Right lobe of liver (tissue), 6 donors: Measurements from ENCODE around the gene DLG4. TPM values are rescaled to one million over a fixed set of nuclear protein-coding genes. Genes with fewer than 3 reads are reported as not detected.

Source experiments
- ATAC-seq, 4 donors: fragments of 200-7000 bp; cut with Tn5 transposase; one replicate each; pipeline ENCODE4 v1.9.1; 2020; ENCODE audit warnings: mild to moderate bottlenecking in 4 of 4, moderate library complexity in 4 of 4
- DNase-seq, 3 donors: peaks; one replicate each; pipeline ENCODE4 v3.0.0-alpha.2; 2020
- H3K27ac ChIP-seq, 3 donors: fragments of 200-600 bp; one replicate each; pipeline ENCODE4 v1.8.0; 2022
- H3K27me3 ChIP-seq, 2 donors: fragments of 200-600 bp; one replicate each; pipeline ENCODE4 v1.8.0; 2022
- H3K36me3 ChIP-seq, 4 donors: fragments of 200-600 bp; sonication (generic) in 1 of 4; one replicate each; pipeline versions ENCODE4 v1.5.1 to v1.8.0; 2017 to 2022; ENCODE audit warnings: control low read depth in 1 of 4
- H3K4me1 ChIP-seq, 4 donors: fragments of 200-600 bp; sonication (generic) in 1 of 4; one replicate each; pipeline versions ENCODE4 v1.5.1 to v1.8.0; 2017 to 2022; ENCODE audit warnings: control low read depth in 1 of 4
- H3K4me3 ChIP-seq, 3 donors: fragments of 200-600 bp; one replicate each; pipeline ENCODE4 v1.8.0; 2022
- H3K9me3 ChIP-seq, 4 donors: fragments of 200-600 bp; sonication (generic) in 1 of 4; one replicate each; pipeline versions ENCODE4 v1.5.1 to v1.8.0; 2017 to 2022; ENCODE audit warnings: control low read depth in 1 of 4
- POLR2A ChIP-seq: fragments of 450-650 bp; IDR thresholded peaks from one replicate; pipeline ENCODE4 v1.6.1; 2017; ENCODE audit warnings: antibody characterized with exemption, mild to moderate bottlenecking
- whole genome bisulfite sequencing: methylation state at CpG from one replicate; pipeline ENCODE4 v1.1.6; 2018; ENCODE audit warnings: low coverage, low lambda C conversion rate; ENCODE audit not compliant: insufficient coverage; ENCODE audit errors: missing lambda C conversion rate; 5-methylcytosine and 5-hydroxymethylcytosine counted together
- intact Hi-C, 2 donors: fragments of 100-400 bp; cut with DNase I; formaldehyde crosslinking; loops; one replicate each; pipeline versions ENCODE4 v1.11.2 to v1.14.1; 2022
- total RNA-seq, 6 experiments: library from RNA; depleted of rRNA in 2 of 6; stranded (reverse); fragments of >200 nt in 2 of 6; fragmentation: NEBNext Ultra II Directional in 3 of 6; extraction: Animal tissue kit (Norgen Biotek cat#: 25700) in 3 of 6; gene quantifications; one replicate each; pipeline versions ENCODE4 v1.1.0 to v1.2.4, GENCODE V29; 2016 to 2023
- TF ChIP-seq, protein P1 (sequence below), 4 donors: fragments of 200-600 bp in 3 of 4; fragments of 450-650 bp in 1 of 4; IDR thresholded peaks; one replicate each; pipeline versions ENCODE4 v1.5.1 to v1.8.0; 2016 to 2022; ENCODE audit warnings: antibody characterized with exemption in 4 of 4, mild to moderate bottlenecking in 2 of 4
- donor health status: DM: no; HTN: yes; CAD: no.
- donor health status: DM: no; HTN: no; CAD: no.
- donor health status: DM: no; HTN: no; CAD: no.
- donor health status: DM: no; HTN: yes; CAD: no.
- donor health status: DM: no; HTN: yes; CAD: no.

The DLG4 gene
- total RNA-seq, 6 experiments from 2014 or later, result 3.0 to 6.4 (median 4.1) TPM

DNA sequence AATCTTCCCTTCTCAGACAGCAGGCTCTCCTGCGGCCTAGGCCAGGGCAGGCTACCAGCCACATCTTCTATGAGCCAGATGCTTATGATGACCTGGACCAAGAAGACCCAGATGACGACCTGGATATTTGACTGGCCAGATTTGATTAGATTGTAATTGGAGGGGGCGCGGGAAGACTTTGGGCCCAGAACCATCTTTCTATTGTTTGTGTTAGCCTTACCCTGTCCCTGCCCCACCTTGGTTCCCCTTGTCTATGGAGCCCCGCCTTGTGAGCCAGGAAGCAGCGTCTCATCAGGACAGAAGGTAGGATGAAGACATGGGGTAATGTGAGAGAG is 39.9 kb upstream of the DLG4 start:
- WGBS, result 76% methylated on average over 4 of the region's 6 CpGs
- Histone ChIP-seq H3K27me3 (no peaks in the 10 kb centered on the region), H3K9me3 (no peaks in the 10 kb centered on the region), H3K36me3 (peaks cover 0 to 26% (median 6%) of the 10 kb centered on the region in 4 donors), H3K4me1 (peaks cover 0 to 50% (median 13%) of the 10 kb centered on the region in 4 donors), H3K4me3 (peak overlapping the region; percentile 64 to 73 (median 66)), H3K27ac (peak overlapping the region; percentile 96 to 99 (median 98))
- TF ChIP-seq, protein P1, sequence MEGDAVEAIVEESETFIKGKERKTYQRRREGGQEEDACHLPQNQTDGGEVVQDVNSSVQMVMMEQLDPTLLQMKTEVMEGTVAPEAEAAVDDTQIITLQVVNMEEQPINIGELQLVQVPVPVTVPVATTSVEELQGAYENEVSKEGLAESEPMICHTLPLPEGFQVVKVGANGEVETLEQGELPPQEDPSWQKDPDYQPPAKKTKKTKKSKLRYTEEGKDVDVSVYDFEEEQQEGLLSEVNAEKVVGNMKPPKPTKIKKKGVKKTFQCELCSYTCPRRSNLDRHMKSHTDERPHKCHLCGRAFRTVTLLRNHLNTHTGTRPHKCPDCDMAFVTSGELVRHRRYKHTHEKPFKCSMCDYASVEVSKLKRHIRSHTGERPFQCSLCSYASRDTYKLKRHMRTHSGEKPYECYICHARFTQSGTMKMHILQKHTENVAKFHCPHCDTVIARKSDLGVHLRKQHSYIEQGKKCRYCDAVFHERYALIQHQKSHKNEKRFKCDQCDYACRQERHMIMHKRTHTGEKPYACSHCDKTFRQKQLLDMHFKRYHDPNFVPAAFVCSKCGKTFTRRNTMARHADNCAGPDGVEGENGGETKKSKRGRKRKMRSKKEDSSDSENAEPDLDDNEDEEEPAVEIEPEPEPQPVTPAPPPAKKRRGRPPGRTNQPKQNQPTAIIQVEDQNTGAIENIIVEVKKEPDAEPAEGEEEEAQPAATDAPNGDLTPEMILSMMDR (IDR thresholded peaks at IDR 0.05), result no peak
- no peak for TF ChIP-seq POLR2A
- intact Hi-C loops, result no loop called here
- peak in 2 of 4 donors; percentile 0 to 2 for ATAC-seq
- DNase-seq, result no peak

DNA sequence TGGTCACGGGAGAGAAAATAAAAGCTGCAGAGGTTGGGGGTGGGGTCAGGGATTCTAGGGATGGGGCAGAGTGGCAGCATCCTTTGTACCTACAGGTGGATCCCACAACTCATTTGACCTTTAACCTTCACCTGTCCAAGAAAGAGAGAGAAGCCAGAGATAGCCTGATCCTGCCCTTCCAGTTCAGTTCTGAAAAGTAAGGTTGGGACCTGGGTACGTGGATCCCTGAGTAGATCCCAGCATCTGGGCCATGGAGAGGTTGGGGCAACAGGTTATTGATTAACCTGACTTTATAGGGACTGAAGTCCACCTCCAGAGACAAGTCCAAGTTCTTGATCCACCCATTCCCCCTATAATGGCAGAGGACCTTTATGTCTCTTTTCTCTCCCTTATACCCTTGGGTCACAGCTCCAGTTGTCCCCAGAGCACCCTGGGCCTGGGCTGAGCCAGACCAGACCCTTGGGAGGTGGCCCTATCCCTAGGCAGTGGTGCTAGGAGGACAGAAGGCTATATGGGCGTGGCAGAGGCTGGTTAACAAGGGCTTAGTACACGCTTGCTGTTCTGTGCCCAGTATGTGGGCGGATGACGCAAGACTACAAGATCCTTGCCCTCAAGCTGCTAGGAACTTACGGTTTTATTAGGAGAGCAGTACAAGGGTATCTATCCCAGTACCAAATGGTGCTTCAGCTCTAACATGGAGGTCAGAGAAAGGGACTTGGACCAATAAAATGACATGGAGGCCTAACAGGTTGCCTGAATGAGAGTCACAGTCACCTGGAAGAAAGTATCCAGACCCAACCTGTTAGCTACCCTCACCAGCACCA is 39.3 kb upstream of the DLG4 start:
- DNase-seq (peak; percentile 76 to 90 (median 88)), ATAC-seq (peak; percentile 66 to 78 (median 74))
- Histone ChIP-seq H3K27me3 (no peaks in the 10 kb centered on the region), H3K36me3 (peaks cover 0 to 26% (median 7%) of the 10 kb centered on the region in 4 donors), H3K4me1 (peaks cover 0 to 50% (median 13%) of the 10 kb centered on the region in 4 donors), H3K27ac (peak overlapping the region; percentile 96 to 99 (median 98)), H3K9me3 (no peaks in the 10 kb centered on the region), H3K4me3 (peak overlapping the region; percentile 64 to 73 (median 66))
- 24% methylated on average over 7 of the region's 7 CpGs for WGBS
- TF ChIP-seq, protein P1 (IDR thresholded peaks at IDR 0.05), result no peak
- TF ChIP-seq POLR2A, result peak; percentile 83
- intact Hi-C loops, result no loop called here

DNA sequence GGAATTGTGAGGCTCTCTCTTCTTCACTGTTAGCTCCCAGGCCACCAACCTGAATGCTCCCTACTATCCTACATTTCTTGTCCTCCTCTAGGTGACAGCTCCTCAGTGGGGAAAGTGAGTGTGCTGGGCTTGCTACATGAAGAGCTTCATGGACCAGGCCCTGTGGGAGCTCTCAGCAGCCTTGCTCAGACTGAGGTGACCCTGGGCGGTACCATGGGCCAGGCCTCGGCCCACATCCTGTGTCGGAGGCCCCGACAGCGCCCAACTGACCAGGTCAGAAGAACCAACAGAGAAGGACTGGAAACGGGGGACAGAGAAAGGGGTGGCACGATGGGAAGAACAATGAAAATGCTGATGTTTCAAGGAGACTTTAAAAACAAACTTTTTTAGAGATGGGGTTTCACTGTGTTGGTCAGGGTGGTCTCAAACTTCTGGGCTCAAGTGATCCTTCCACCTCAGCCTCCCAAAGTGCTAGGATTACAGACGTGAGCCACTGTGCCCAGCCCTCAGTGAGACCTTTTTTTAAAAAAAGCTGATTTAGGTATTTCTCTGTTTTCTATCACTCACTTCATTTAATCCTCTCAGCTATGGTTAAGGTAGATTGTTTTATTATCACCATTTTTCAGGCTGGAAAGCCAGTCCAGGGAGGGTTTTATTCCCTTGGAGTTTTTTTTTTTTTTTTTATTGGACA is 37.3 kb upstream of the DLG4 start:
- TF ChIP-seq, protein P1 (IDR thresholded peaks at IDR 0.05), result no peak
- TF ChIP-seq POLR2A, result no peak
- H3K9me3 ChIP-seq, result no peaks in the 10 kb centered on the region
- intact Hi-C loops, result no loop called here
- no peak for ATAC-seq
- no peak for DNase-seq
- H3K4me3 ChIP-seq, result no peak overlapping the region
- peaks cover 0 to 26% (median 7%) of the 10 kb centered on the region in 4 donors for H3K36me3 ChIP-seq
- no peaks in the 10 kb centered on the region for H3K27me3 ChIP-seq
- peaks cover 0 to 43% (median 10%) of the 10 kb centered on the region in 4 donors for H3K4me1 ChIP-seq
- peak overlapping the region in 1 of 3 donors; percentile 98 for H3K27ac ChIP-seq
- WGBS, result 85% methylated on average over 5 of the region's 8 CpGs

DNA sequence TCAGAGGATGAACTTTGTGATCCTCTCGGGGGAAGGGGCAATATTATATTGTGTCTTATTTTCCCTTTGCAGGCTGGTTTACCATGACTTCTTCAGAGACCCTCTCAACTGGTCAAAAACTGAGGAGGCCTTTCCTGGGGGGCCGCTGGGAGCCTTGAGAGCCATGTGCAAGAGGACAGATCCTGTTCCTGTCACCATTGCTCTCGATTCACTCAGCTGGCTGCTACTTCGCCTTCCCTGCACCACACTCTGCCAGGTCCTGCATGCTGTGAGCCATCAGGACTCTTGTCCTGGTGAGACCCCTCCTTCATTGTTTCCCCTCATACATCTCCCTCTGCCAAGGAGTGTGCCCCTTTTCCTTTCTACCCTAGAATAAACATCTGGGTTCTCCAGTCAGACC is 34.9 kb upstream of the DLG4 start:
- H3K27ac ChIP-seq, result no peak overlapping the region
- H3K9me3 ChIP-seq, result no peaks in the 10 kb centered on the region
- ATAC-seq (no peak), DNase-seq (no peak)
- TF ChIP-seq, protein P1 (IDR thresholded peaks at IDR 0.05), result no peak
- TF ChIP-seq POLR2A, result no peak
- H3K36me3 ChIP-seq, result peaks cover 0 to 26% (median 6%) of the 10 kb centered on the region in 4 donors
- H3K4me1 ChIP-seq, result peaks cover 0 to 39% (median 14%) of the 10 kb centered on the region in 4 donors
- H3K4me3 ChIP-seq, result no peak overlapping the region
- intact Hi-C loops, result no loop called here
- no peaks in the 10 kb centered on the region for H3K27me3 ChIP-seq
- 86% methylated on average over 4 of the region's 4 CpGs for WGBS
